K562 (cell line): Measurements from ENCODE around the gene SGK1. TPM values are rescaled to one million over a fixed set of nuclear protein-coding genes. Genes with fewer than 3 reads are reported as not detected.
"Not testable (repeated sequence)": the region's sequence is repeated elsewhere in the genome, so short reads cannot be mapped to it uniquely, and the experiment has no call there.

Experiments used
- ATAC-seq: fragments of 200-7000 bp; cut with Tn5 transposase; 3 replicates; pipeline ENCODE4 v1.9.1; 2020; ENCODE audit warnings: moderate library complexity
- BruUV-seq: library from RNA; stranded (reverse); fragments of 400-500 nt; replicated peaks from 2 replicates; lab custom pipeline; 2021; lab: Mats Ljungman, UMichigan
- CTCF ChIA-PET: fragments of 300-600 bp; formaldehyde crosslinking; extraction: SDS; loops from one replicate; lab custom pipeline; 2021; ENCODE audit warnings: low intra/inter-chr PET ratio; lab: Yijun Ruan, JAX
- POLR2A ChIA-PET: fragments of 300-600, 350-650 bp; sonication (Branson Sonifier 250); formaldehyde crosslinking; extraction: SDS; loops from one replicate; lab custom pipeline; 2021; ENCODE audit warnings: antibody characterized with exemption, inconsistent platforms; lab: Yijun Ruan, JAX
- DNase-seq, 4 experiments: peaks; one replicate each; pipeline versions ENCODE4 v3.0.0 to v3.0.0-alpha.2; 2011 to 2018; ENCODE audit warnings: low spot score in 3 of 4, mixed read lengths in 3 of 4; ENCODE audit errors: extremely low read depth in 1 of 4
- FAIRE-seq: peaks from 2 replicates; lab custom pipeline; 2011; peaks lifted over from hg19 to GRCh38; lab: Jason Lieb, UNC
- H2AFZ ChIP-seq: 2 replicates; pipeline ENCODE4 v1.6.0; 2011; ENCODE audit warnings: low read depth, low read length, control low read depth, inconsistent platforms
- H3K27ac ChIP-seq: fragments of 200-600 bp; 3 replicates; pipeline ENCODE4 v1.8.0; 2011; ENCODE audit warnings: low read depth, mild to moderate bottlenecking, control low read depth, inconsistent platforms, low read length, moderate library complexity, mixed read lengths; ENCODE audit errors: extremely low read depth
- H3K27me3 ChIP-seq, 2 experiments: fragments of 300-600 bp in 1 of 2; 2 replicates in 1 of 2; 3 replicates in 1 of 2; pipeline versions ENCODE4 v1.6.0 to v1.8.0; 2011; ENCODE audit warnings: inconsistent platforms in 2 of 2, low read length in 2 of 2, mild to moderate bottlenecking in 1 of 2, mixed read lengths in 1 of 2, moderate library complexity in 1 of 2; ENCODE audit not compliant: control insufficient read depth in 2 of 2, insufficient read depth in 2 of 2
- H3K36me3 ChIP-seq: fragments of 300-600 bp; 3 replicates; pipeline ENCODE4 v1.8.0; 2011; ENCODE audit warnings: mild to moderate bottlenecking, low read length, inconsistent platforms; ENCODE audit not compliant: control insufficient read depth, insufficient read depth
- H3K4me1 ChIP-seq, 2 experiments: fragments of 200-600 bp in 1 of 2; replicated peaks in 1 of 2; 2 replicates in 1 of 2; 3 replicates in 1 of 2; pipeline versions ENCODE4 v1.5.1 to v1.8.0; 2011; ENCODE audit warnings: inconsistent platforms in 2 of 2, low read length in 2 of 2, mild to moderate bottlenecking in 1 of 2, mixed read lengths in 1 of 2, moderate library complexity in 1 of 2; ENCODE audit not compliant: control insufficient read depth in 2 of 2, insufficient read depth in 2 of 2
- H3K4me2 ChIP-seq: 2 replicates; pipeline ENCODE4 v1.6.1; 2011; ENCODE audit warnings: low read length, control low read depth, inconsistent platforms, mixed read lengths; ENCODE audit not compliant: insufficient read depth
- H3K4me3 ChIP-seq: fragments of 200-600 bp; sonication (generic), shearing (Covaris generic); 2 replicates; pipeline ENCODE4 v1.5.1; 2016; ENCODE audit warnings: control low read depth, inconsistent platforms
- H3K79me2 ChIP-seq: fragments of 200-600 bp; 3 replicates; pipeline ENCODE4 v1.8.0; 2011; ENCODE audit warnings: low read length, inconsistent platforms; ENCODE audit not compliant: control insufficient read depth, insufficient read depth
- H3K9ac ChIP-seq, 2 experiments: 2 replicates each; pipeline versions ENCODE4 v1.6.0 to v1.6.1; 2011; ENCODE audit warnings: low read depth in 2 of 2, low read length in 2 of 2, control low read depth in 1 of 2, inconsistent platforms in 1 of 2, mild to moderate bottlenecking in 1 of 2, mixed read lengths in 1 of 2; ENCODE audit not compliant: insufficient read depth in 1 of 2
- H3K9me1 ChIP-seq: one replicate; pipeline ENCODE4 v1.6.0; 2011; ENCODE audit warnings: inconsistent platforms, mild to moderate bottlenecking, low read length, moderate library complexity; ENCODE audit not compliant: control insufficient read depth, insufficient read depth
- H3K9me3 ChIP-seq: replicated peaks from 2 replicates; pipeline ENCODE4 v1.5.1; 2011; ENCODE audit warnings: low read depth, low read length, inconsistent platforms; ENCODE audit not compliant: control insufficient read depth, insufficient read depth
- H4K20me1 ChIP-seq: replicated peaks from 2 replicates; pipeline ENCODE4 v1.6.1; 2011; ENCODE audit warnings: low read length, inconsistent platforms, mixed read lengths; ENCODE audit not compliant: control insufficient read depth, insufficient read depth
- CBX3 ChIP-seq, 2 experiments: IDR thresholded peaks; 1 replicate in 1 of 2; 2 replicates in 1 of 2; pipeline ENCODE4 v1.6.1; 2012; ENCODE audit warnings: inconsistent platforms in 2 of 2, low read length in 2 of 2, borderline replicate concordance in 1 of 2, control low read depth in 1 of 2
- MAFF ChIP-seq: IDR thresholded peaks from 2 replicates; pipeline ENCODE4 v1.6.1; 2012; ENCODE audit warnings: low read length, improper control_type of control experiment
- MAFG ChIP-seq: fragments of 450-650 bp; conservative IDR thresholded peaks from 2 replicates; pipeline ENCODE4 v1.6.1; 2016; ENCODE audit warnings: missing genetic modification characterization, missing compliant biosample characterization
- NFE2 ChIP-seq: IDR thresholded peaks from 2 replicates; pipeline ENCODE4 v1.6.1; 2014; ENCODE audit warnings: antibody characterized with exemption, low read depth
- NR2C2 ChIP-seq, 2 experiments: fragments of 200-800 bp in 1 of 2; sonication (Bioruptor generic) in 1 of 2; sonication (generic) in 1 of 2; formaldehyde crosslinking in 1 of 2; IDR thresholded peaks; 2 replicates each; pipeline versions ENCODE4 v1.6.1 to v1.8.0; 2016 to 2022; ENCODE audit warnings: mild to moderate bottlenecking in 1 of 2, missing compliant biosample characterization in 1 of 2, missing genetic modification characterization in 1 of 2, missing genetic modification reagents in 1 of 2
- SMARCA4 ChIP-seq: fragments of 450-650 bp; IDR thresholded peaks from 2 replicates; pipeline ENCODE4 v1.6.1; 2016
- SMARCE1 ChIP-seq: fragments of 450-650 bp; IDR thresholded peaks from 2 replicates; pipeline ENCODE4 v1.7.1; 2016; ENCODE audit warnings: mild to moderate bottlenecking
- TAL1 ChIP-seq: fragments of 450-650 bp; IDR thresholded peaks from 2 replicates; pipeline ENCODE4 v1.6.1; 2016; ENCODE audit warnings: mild to moderate bottlenecking
- ZNF316 ChIP-seq: fragments of 450-650 bp; IDR thresholded peaks from 2 replicates; pipeline ENCODE4 v1.6.1; 2016
- WGBS: fragments of 100-300 bp; shearing (Covaris generic); methylation state at CpG from one replicate; pipeline ENCODE4 v1.1.6; 2016; ENCODE audit warnings: low coverage, mixed read lengths; ENCODE audit not compliant: insufficient coverage; ENCODE audit errors: missing lambda C conversion rate; 5-methylcytosine and 5-hydroxymethylcytosine counted together
- in situ Hi-C: fragments of 300-500 bp; cut with MboI; formaldehyde crosslinking; loops from 4 replicates; pipeline ENCODE4 v1.15.0; 2018; ENCODE audit warnings: inconsistent platforms, mixed read lengths
- intact Hi-C: fragments of 100-400 bp; cut with micrococcal nuclease; formaldehyde crosslinking; loops from 2 replicates; pipeline ENCODE4 v1.14.2; 2022
- polyA plus RNA-seq, 8 experiments: library from polyadenylated mRNA; depleted of rRNA in 4 of 8; stranded (reverse) in 5 of 8; unstranded in 3 of 8; fragments of >200 nt; fragmentation: Nextera tagmentation in 2 of 8; fragmentation: Illumina TruSeq in 1 of 8; extraction: Ambion mirVana in 2 of 8; extraction: Trizol in 1 of 8; gene quantifications; 2 replicates each; pipeline versions ENCODE4 v1.2.1 to v1.2.3, GENCODE V29; 2011 to 2014; ENCODE audit warnings: inconsistent platforms in 1 of 8, missing spikeins in 1 of 8
- total RNA-seq, 7 experiments: library from RNA; depleted of rRNA in 6 of 7; stranded (reverse); fragments of >200 nt in 6 of 7; fragmentation: Illumina TruSeq in 2 of 7; extraction: Trizol in 2 of 7; gene quantifications; 2 replicates each; pipeline versions ENCODE4 v1.2.1 to v1.2.3, GENCODE V29; 2011 to 2021; ENCODE audit warnings: low replicate concordance in 1 of 7
- TF ChIP-seq, protein P1 (sequence below): sonication (generic); formaldehyde crosslinking; IDR thresholded peaks from 2 replicates; pipeline ENCODE4 v1.5.0; 2020; ENCODE audit warnings: missing genetic modification reagents
- TF ChIP-seq, protein P2 (sequence below), 2 experiments: fragments of 450-650 bp; IDR thresholded peaks; 2 replicates each; pipeline ENCODE4 v1.6.1; 2016
- TF ChIP-seq, protein P3 (sequence below): fragments of 450-650 bp; IDR thresholded peaks from 2 replicates; pipeline ENCODE4 v1.6.1; 2018; ENCODE audit not compliant: partially characterized antibody

Gene SGK1
- total and polyA plus RNA-seq, 9 of the 15 experiments (the other 6 are each of a cell fraction or from before 2014, with no cell fraction given), result 3.5 to 7.2 (median 3.9) TPM

DNA sequence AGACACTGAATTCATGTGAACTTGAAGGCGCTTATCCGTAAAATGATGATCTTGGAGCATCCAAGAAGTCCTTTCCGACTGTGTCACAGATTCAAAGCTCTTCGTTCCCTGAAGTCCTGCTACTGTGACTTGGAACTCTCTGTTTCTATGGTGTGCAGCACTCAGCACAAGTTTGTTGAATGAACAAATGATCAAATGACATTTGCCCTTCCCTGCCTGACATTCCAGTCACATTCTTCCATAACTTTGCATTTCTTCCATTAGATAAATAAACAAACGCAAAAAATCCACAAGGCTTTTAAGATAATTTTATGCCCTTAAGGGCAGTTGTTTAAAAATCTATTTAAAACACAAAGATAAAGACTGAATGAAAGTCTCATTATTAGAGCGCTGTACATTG, 39.9 kb downstream of the SGK1 start (continued):
- TF ChIP-seq, protein P1, sequence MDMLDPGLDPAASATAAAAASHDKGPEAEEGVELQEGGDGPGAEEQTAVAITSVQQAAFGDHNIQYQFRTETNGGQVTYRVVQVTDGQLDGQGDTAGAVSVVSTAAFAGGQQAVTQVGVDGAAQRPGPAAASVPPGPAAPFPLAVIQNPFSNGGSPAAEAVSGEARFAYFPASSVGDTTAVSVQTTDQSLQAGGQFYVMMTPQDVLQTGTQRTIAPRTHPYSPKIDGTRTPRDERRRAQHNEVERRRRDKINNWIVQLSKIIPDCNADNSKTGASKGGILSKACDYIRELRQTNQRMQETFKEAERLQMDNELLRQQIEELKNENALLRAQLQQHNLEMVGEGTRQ (CRISPR knock-in tag), result no peak
- TF ChIP-seq CBX3 (IDR thresholded peaks at IDR 0.05; ENCODE audit: borderline replicate concordance in 1 of 2, low read length in 2 of 2), result no peak

DNA sequence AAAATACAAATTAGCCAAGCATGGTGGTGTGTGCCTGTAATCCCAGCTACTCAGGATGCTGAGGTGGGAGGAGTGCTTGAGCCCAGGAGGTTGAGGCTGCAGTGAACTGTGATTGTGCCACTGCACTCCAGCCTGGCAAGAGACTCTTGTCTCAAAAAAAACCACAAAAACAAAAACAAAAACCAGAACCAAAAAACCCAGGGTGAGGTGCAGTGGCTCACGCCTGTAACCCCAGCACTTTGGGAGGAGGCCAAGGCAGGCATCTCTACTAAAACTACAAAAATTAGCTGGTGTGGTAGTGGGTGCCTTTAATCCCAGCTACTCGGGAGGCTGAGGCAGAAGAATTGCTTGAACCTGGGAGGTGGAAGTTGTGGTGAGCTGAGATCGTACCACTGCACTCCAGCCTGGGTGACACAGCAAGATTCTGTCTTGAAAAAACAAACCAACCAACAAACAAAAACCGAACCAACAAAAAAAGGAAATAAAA, 41.0 kb downstream of the SGK1 start:
- DNase-seq; H4K20me1 ChIP-seq; H3K9me3 ChIP-seq; intact Hi-C loops; BruUV-seq; H3K36me3 ChIP-seq; in situ Hi-C loops; H3K4me3 ChIP-seq; H3K4me1 ChIP-seq; H3K79me2 ChIP-seq; H3K27me3 ChIP-seq; CTCF ChIA-PET; FAIRE-seq; H3K9me1 ChIP-seq; TF ChIP-seq NR2C2 (CRISPR knock-in tag; IDR thresholded peaks at IDR 0.05): not testable (repeated sequence)
- H2AFZ ChIP-seq, result peak overlapping the region; percentile 84
- H3K4me2 ChIP-seq, result peak overlapping the region; percentile 49
- peak; percentile 61; the same call in 2 of the 3 replicates for ATAC-seq
- H3K27ac ChIP-seq, result peak overlapping the region; percentile 28; the same call in 1 of the 3 replicates
- POLR2A ChIA-PET, result interaction anchor here (0.6 to 1.7 kb wide), 3 partner anchors 9 to 229 kb away, joined by 3 to 4 read pairs (median 3); no protein-coding TSS in a partner anchor
- 7% methylated on average over 3 of the region's 4 CpGs for WGBS
- peak overlapping the region in 1 of 2 experiments; percentile 25; a peak in 2 of 4 replicates for H3K9ac ChIP-seq
- TF ChIP-seq, protein P2, sequence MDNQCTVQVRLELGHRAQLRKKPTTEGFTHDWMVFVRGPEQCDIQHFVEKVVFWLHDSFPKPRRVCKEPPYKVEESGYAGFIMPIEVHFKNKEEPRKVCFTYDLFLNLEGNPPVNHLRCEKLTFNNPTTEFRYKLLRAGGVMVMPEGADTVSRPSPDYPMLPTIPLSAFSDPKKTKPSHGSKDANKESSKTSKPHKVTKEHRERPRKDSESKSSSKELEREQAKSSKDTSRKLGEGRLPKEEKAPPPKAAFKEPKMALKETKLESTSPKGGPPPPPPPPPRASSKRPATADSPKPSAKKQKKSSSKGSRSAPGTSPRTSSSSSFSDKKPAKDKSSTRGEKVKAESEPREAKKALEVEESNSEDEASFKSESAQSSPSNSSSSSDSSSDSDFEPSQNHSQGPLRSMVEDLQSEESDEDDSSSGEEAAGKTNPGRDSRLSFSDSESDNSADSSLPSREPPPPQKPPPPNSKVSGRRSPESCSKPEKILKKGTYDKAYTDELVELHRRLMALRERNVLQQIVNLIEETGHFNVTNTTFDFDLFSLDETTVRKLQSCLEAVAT (IDR thresholded peaks at IDR 0.05), result 0 out of 4 replicates have a peak, but pooled peaks of 1 of the 2 experiments have one; percentile 60
- 0 out of 2 replicates have a peak, but pooled peaks have one; percentile 12 for TF ChIP-seq NR2C2 (tag; IDR thresholded peaks at IDR 0.05)
- TF ChIP-seq NFE2, result peak; percentile 85
- TF ChIP-seq ZNF316, result peak; percentile 82
- TF ChIP-seq SMARCE1, result peak; percentile 38; the same call in 1 of the 2 replicates
- peak; percentile 54; the same call in 1 of the 2 replicates for TF ChIP-seq SMARCA4
- TF ChIP-seq MAFF, result 0 out of 2 replicates have a peak, but pooled peaks have one; percentile 2
- TF ChIP-seq, protein P3, sequence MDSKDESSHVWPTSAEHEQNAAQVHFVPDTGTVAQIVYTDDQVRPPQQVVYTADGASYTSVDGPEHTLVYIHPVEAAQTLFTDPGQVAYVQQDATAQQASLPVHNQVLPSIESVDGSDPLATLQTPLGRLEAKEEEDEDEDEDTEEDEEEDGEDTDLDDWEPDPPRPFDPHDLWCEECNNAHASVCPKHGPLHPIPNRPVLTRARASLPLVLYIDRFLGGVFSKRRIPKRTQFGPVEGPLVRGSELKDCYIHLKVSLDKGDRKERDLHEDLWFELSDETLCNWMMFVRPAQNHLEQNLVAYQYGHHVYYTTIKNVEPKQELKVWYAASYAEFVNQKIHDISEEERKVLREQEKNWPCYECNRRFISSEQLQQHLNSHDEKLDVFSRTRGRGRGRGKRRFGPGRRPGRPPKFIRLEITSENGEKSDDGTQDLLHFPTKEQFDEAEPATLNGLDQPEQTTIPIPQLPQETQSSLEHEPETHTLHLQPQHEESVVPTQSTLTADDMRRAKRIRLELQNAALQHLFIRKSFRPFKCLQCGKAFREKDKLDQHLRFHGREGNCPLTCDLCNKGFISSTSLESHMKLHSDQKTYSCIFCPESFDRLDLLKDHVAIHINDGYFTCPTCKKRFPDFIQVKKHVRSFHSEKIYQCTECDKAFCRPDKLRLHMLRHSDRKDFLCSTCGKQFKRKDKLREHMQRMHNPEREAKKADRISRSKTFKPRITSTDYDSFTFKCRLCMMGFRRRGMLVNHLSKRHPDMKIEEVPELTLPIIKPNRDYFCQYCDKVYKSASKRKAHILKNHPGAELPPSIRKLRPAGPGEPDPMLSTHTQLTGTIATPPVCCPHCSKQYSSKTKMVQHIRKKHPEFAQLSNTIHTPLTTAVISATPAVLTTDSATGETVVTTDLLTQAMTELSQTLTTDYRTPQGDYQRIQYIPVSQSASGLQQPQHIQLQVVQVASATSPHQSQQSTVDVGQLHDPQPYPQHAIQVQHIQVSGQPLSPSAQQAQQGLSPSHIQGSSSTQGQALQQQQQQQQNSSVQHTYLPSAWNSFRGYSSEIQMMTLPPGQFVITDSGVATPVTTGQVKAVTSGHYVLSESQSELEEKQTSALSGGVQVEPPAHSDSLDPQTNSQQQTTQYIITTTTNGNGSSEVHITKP, result peak; percentile 89
- 0 out of 2 replicates have a peak, but pooled peaks have one; percentile 6 for TF ChIP-seq TAL1
- peak; percentile 84 for TF ChIP-seq MAFG (tag)
